GM12865 (cell line): ENCODE results near the gene C1S.
A peak's percentile ranks its signal among the peaks of the same experiment; 100 is the strongest.
"Not testable (repeated sequence)": the region's sequence is repeated elsewhere in the genome, so short reads cannot be mapped to it uniquely, and the experiment has no call there.

Experiments
- DNase-seq: peaks from one replicate; pipeline ENCODE4 v3.0.0; 2010; ENCODE audit warnings: low read depth
- H3K4me3 ChIP-seq: 2 replicates; pipeline ENCODE4 v1.5.1; 2011; ENCODE audit warnings: mild to moderate bottlenecking, low read depth, low read length, control low read depth
- TF ChIP-seq, protein P1 (sequence below): IDR thresholded peaks from 2 replicates; pipeline ENCODE4 v1.5.1; 2011; ENCODE audit warnings: low read length, control low read depth, low read depth, inconsistent platforms; ENCODE audit not compliant: insufficient read depth; ENCODE audit errors: missing control alignments

The C1S gene

DNA sequence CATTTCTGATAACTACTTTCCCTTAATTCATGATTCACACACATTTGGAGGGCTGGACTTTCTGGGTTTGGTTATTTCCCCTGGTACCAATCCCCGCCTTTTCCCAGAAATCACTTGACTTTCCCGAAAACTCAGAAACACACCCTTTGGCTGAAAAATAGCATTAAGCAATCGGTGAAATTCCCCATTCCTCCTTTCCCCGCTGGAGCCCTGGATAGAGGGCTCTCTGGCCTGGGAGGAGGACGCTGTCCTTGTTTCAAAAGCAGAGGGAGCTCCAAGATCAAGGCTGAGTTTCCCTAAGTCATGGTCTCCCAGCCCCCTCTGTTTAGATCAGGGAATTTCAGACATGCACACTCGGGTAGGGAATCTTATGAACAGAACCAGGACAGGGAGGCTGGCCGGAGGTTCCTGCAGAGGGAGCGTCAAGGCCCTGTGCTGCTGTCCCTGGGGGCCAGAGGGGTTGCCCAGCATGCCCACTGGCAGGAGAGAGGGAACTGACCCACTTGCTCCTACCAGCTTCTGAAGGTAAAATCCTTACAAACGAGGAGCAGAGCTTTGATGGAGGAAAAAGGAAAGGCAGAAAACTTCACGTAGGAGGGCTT is at the start of gene C1S:
TSS of gene C1S (plus strand) at position 366 of the 602 bp plus-strand sequence. CDS start 1,195 bp downstream, outside the sequence.
- DNase-seq: no peak
- TF ChIP-seq, protein P1, sequence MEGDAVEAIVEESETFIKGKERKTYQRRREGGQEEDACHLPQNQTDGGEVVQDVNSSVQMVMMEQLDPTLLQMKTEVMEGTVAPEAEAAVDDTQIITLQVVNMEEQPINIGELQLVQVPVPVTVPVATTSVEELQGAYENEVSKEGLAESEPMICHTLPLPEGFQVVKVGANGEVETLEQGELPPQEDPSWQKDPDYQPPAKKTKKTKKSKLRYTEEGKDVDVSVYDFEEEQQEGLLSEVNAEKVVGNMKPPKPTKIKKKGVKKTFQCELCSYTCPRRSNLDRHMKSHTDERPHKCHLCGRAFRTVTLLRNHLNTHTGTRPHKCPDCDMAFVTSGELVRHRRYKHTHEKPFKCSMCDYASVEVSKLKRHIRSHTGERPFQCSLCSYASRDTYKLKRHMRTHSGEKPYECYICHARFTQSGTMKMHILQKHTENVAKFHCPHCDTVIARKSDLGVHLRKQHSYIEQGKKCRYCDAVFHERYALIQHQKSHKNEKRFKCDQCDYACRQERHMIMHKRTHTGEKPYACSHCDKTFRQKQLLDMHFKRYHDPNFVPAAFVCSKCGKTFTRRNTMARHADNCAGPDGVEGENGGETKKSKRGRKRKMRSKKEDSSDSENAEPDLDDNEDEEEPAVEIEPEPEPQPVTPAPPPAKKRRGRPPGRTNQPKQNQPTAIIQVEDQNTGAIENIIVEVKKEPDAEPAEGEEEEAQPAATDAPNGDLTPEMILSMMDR: no peak
- H3K4me3 ChIP-seq: no peak within 1 kb of the TSS

- DNase-seq, H3K4me3 ChIP-seq: not testable (repeated sequence)
These were observed 49.1 kb upstream of the C1S start for GRCh38 chr12:7011398-7011797.

DNA sequence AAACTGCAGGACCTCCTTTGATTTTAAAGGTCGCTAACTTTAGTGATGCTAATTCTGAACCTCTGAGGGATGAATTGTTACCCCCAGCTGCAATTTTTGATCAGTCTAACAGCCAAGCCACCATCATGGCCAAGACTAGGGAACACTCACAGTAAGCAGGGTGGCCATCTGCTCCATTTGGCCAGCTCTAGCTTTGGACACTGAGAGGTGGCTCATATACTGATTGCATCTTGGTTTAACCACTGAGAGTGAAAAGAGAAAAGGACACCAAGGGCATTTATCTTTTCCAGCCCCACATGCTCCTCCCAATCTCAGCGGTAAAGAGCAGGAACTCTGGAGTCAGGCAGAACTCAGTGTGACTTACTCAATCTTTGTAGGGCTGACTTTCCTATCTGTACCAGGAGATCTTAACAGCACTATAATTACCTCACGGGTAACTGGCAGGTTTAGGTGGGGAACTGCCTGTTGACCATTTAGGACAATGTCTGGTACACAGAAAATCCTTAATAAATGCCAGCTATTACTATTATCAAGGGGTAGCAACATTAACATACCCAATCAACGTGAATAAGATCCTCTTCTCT is 48.4 kb upstream of the C1S start:
- H3K4me3 ChIP-seq: no peak overlapping the region
- DNase-seq: no peak
- TF ChIP-seq, protein P1: no peak

- DNase-seq: no peak
- TF ChIP-seq, protein P1: no peak
- no peak overlapping the region for H3K4me3 ChIP-seq
These were observed 47.4 kb upstream of the C1S start for GRCh38 chr12:7013101-7013500.

DNA sequence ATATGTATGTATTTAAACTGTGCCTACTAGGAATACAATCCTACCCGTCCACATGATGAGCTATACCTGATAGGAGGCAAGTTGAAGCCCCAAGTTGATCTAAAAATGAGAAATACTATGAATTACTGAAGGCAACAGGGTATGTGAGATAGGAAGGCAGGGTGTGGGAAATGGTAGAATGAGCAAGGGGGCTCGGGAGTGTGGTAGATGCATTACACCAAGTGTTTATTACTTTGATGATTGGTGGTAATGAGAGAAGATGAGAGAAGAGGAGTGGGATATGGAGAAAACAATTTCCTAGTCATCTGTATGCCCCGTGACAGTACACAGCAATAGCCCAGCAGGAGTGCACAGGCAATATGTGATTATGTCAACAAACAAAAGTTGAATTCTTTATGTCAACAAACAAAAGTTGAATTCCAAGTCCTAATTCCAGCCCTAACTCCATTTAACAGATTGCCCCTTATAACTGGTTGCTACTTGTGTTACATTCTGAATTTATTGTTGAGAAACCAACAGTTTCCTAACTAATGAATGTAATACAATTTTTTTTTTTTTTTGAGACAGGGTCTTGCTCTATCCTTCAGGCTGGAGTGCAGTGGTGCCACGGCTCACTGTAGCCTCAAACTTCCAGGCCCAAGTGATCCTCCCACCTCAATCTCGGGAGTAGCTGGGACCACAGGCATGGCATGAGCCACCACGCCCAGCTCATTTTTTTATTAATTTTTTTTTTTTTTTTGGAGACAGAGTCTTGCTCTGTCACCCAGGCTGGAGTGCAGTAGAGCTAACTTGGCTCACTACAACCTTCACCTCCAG is 44.8 kb upstream of the C1S start:
- TF ChIP-seq, protein P1: no peak
- H3K4me3 ChIP-seq: no peak overlapping the region
- no peak for DNase-seq

GRCh38 chr12:7016958-7017571 is 43.5 kb upstream of the C1S start:
- H3K4me3 ChIP-seq: peak overlapping the region; percentile 68
- no peak for DNase-seq
- TF ChIP-seq, protein P1: no peak

DNA sequence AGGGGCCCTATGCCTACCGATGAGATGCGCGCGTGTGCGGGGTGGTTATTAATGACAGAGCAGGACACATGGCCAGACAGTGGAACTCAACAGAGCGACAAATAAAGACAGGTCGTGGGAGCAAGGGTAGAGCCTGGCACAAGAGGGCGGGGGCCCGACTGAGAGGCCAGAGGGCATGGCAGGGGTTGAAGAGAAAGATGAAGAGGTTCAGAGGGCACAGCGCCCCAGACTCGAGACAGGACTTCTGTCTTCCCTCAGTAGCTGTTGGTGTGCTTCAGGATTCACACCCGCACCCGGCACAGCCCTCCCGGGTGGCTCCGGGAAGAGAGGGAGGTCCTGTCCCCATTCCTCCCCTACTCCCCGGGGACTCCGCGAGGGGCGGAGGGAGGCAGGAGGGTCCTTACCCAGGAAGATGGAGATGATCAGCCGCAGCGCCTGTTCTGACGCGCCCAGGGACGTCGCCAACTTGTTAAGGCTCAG is 42.6 kb upstream of the C1S start:
- TF ChIP-seq, protein P1: no peak
- DNase-seq: no peak
- peak overlapping the region; percentile 68 for H3K4me3 ChIP-seq
